Activated naive CD8-positive, alpha-beta T cell treated with anti-CD3 and anti-CD28 coated beads, Interleukin-2, amount 50 U/mL, for 16 hours (primary cell): ENCODE measurements around the gene SLIT3.

Experiments
- DNase-seq: peaks from one replicate; pipeline ENCODE4 v3.0.0-alpha.2; 2020; ENCODE audit warnings: low read depth, low spot score

Gene SLIT3

DNA sequence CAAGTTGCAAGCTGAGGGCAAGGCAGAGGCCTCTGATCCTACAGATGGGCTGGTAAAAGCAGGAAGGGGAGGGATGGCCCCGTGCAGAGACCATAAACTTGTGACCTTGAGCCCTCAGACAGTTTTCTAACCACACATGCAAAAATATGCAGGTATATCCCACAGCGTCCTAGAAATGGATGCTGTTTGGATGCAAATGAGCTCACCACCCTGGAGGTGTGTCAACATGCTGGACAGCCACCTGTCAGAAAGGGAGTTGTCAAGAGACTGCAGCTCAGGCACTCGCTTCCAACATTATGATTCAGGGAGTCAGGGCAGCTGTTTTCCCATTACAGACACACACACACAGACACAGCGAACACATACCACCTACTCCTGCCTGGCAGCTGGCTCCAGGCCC, 624.4 kb downstream of the SLIT3 start:
- DNase-seq: no peak

DNA sequence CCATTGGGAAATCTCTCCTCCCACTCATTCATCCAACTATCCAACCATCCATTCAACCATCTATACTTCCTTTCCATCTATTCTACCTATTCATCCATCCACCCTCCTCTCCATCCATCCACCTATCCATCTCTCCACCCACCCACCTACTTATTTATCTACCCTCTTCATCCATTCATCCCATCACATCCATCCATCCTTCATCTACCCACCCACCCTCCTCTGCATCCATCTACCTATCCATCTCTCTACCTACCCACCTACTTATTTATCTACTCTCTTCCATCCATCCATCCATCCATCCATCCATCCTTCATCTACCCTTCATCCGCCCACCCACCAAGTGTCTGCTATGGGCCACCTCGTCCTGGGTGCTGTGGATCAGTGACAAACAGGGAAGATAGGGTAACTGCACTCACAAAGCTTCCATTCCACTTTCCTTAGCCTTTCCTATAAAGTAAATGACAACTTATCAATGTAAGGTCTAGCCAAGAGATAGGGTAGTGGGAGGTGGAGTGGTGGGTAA, 625.0 kb downstream of the SLIT3 start:
- DNase-seq: no peak

DNA sequence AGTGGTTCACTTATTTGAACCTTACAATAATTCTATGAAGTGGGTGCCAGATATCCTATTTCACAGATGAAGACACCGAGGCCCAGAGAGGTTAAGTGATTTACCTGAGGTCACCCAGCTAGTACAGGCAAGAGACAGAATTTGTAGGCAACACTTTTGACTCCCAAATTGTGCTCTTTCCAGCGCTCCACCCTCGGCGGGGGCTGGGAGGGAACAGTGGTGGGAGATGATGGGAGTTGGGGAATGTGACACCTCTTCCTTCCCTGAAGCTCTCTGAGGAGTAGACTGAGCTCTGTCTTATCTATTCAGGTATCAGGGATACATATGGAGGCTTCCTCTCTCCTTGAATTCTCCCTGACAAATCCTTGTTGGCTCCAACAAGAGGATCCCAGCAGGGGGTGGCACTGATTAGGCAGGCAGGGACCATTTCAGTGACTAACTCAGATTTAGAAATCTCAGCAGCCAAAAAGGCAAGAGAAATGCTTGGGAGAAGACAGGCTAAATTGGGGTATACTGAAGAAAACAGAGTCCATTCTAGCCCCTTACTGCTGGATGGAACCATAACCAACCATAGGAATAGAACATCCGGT, 626.0 kb downstream of the SLIT3 start:
- no peak for DNase-seq

DNA sequence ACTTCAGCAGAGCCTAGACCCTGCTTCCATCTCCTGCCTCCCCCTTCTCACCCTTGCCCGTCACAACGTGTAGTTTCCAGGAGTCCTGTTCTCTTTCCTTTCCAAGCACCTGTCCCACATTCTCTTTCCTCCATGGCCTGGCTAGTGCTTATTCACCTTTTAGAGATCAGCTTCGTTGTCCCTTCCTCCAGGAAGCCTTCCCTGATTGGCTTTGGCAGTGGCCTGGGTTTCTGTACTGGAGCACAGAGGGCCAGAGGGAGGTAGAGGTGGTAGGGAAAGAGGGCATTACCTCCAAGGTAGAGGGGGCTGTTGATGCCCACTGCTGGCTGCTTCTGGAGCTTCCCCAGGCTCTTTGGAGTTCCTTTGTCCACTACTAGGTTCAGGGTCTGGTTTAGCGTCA, 628.1 kb downstream of the SLIT3 start:
- no peak for DNase-seq

DNA sequence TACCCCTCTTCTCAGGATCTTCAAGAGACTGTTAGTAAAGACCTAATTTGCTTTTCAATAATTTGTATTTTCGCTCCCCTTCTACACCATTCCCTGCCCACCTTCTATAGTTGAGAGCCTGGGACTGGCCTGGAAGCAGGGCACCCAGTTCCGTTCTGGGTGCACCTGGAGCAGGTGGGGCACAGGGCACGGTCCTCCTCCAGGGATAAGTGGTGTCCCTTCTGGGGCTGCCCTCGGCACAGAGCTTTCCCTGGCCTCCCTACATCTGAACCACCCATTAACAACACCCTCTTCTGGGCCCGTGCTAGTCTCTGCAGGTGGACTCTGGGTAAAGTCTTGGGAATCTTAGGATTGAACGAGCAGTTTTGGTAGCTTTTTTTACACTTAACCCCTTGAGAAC, 628.9 kb downstream of the SLIT3 start:
- DNase-seq: no peak

DNA sequence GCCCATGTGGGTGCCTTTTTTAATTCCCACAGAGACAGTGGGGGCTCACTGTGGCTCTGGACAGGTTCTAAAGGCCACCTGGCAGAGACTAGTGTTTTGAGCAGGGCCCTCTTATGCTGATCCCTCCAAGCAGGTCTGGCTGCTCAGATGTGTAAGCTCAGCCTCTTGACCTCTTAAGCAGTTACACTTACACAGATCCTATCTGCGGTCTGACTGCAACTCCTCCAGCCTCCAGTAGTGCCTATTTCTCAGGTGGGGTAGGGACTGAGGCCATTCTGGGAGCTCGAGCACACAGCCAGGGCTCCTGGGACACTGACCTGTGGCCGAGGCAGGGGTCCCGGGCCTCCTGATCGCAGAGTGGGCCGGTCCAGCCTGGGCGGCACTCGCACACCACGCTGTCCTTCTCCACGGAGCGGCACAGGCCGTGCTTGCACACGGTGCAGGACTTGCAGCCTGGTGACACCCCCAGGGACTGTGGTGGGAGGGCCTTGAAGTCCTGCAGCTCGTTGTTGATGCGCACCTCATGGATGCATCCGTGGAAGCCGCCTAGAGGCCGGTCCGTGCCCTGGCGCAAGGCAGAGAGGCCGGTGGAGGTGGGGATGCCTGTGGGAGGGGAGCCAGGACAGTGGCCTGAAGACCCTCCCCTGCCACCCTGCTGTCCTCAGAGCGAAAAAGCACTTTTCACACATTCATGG, 629.9 kb downstream of the SLIT3 start:
- DNase-seq: no peak

DNA sequence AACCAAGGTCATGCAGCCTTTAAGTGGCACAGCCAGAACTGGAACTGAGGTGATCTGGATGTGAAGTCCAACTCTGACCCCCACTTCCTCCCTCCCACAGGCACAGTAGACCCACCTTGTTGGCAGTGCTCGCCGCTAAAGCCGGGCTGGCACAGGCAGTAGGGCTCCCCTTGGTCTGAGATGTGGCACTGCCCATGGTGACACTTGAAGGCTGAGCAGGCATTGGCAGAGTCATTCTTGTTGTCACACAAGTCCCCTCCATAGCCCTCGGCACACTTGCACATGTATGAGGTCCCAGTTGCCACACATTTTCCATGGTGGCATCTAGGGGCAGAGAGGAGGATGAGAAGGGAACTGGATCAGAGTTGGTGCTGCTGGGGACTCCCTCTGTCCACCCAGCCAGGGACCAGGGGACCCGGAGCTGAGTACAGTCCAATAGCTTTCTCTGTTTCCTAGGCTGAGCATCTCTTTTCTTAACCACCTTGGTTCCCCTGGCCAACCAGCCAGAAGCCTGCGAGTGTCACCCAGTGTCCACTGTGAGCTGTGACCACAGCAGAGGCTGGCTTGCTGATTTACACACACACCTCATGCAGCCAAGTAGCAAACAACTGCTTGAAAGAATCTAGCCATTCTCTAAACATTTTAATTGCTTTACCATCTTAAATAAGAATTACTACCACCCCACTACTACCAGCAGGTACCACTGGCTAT, 631.1 kb downstream of the SLIT3 start:
- no peak for DNase-seq

DNA sequence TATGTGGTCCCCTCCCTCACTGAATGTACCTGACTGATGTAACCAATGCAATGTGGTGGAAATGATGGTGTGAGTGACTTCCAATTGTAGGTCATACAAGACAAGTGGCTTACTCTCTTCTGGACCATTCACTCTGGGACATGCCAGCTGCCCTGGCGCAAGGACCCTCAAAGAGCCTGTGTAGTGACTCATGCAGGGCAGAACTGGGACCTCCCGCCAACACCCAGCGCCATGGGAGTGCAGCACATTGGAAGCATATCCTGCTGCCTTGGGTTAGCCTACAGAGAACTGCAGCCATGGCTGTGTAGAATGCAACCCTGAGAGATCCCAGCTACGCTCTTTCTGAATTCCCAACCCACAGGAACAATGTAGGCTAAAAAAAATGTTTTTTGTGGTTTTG, 631.8 kb downstream of the SLIT3 start:
- no peak for DNase-seq

DNA sequence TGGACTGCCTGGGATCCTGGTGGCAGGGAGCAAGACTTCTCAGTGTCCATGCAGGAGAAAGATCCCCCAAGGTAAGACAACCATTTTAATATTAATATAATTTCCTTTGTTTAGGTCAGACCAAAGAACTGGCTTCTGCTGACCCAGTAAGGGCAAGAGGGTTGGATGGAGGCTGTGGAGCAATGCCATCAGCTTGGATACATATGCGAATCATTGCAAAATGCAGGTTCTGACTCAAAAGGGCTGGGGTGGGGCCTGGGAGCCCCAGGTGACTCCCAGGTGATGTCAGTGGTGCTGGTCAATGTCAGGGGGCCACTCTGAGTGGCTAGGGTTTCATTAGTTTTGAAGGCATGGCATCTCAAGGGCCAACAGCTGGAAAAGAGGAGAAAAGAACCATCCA, 632.9 kb downstream of the SLIT3 start:
- no peak for DNase-seq

DNA sequence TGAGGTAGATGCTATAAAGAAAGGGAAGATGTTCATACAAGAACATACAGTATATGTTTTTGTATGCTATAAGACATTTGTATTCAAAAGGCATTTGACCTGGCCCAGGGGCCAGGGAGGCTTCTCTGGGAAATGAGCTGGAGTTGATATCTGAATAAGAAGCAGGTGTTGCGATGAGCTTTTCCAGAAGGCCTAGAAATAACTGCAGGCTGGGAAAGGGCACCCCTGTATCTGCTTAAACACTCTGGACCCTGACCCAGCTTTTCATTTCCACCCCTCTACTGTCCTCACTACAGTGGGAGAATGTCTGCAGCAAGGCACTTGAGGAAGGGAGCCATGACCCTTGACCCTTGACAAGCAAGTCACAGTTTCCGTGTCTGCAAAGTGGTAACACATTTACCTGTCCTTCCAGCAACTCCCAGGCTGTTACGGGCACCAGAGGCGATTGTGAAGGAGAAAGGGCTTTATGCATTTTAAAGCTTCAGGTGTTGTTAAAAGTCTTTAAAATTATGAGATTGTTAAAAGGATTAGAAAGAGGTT, 633.6 kb downstream of the SLIT3 start:
- no peak for DNase-seq

DNA sequence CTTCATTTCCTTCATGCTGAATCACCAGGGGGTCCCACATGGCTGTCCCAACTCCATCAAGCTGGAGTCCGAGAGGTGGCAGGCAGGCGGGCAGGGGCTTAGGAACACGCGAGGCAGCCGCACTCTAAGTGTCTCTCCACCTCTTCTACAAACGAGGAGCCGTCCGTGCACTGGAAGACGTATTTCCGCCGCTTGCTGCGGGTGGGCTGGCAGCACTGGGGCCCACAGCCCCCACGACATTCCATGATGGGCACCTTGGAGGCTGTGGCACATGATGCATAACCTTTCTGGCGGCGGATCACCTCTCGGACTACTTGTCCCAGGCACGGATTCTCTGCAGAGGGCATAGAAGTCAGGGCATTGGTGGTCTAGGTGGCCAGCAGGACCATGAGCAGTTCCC, 634.6 kb downstream of the SLIT3 start:
- no peak for DNase-seq

DNA sequence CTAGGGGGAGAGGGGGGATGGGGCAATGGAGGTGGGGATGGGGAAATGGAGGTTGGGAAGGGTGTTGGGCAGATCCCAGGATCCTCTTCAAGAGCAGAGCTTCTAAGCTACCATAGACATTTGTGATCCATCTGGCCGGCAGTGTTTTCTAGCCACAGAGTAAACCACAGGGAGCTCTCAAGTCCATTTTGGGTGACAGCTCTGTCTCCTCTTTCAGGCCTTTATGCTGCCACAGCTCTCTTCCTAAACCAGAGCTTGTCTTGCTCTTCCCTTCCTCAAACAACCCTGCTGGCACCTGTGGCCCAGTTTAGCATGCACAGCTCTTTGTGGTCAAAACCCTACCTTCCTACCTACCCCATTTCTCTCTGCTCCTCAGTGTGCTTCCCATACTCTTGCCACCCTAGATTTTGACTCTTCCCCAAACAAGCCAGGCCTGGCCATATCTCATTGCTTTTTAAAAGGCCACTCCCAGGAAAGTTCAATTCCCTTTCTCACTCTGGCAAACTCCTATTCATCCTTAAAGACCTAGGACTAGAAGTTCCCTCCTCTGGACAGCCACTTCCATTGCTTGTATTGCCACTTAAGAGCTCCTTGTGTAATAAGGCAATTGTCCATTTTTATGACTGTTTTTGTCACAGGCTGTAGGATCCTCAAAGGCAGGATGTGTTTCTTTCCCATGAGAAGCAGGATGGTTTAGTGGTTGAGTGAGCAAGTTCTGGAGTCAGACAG, 637.5 kb downstream of the SLIT3 start:
- DNase-seq: no peak

DNA sequence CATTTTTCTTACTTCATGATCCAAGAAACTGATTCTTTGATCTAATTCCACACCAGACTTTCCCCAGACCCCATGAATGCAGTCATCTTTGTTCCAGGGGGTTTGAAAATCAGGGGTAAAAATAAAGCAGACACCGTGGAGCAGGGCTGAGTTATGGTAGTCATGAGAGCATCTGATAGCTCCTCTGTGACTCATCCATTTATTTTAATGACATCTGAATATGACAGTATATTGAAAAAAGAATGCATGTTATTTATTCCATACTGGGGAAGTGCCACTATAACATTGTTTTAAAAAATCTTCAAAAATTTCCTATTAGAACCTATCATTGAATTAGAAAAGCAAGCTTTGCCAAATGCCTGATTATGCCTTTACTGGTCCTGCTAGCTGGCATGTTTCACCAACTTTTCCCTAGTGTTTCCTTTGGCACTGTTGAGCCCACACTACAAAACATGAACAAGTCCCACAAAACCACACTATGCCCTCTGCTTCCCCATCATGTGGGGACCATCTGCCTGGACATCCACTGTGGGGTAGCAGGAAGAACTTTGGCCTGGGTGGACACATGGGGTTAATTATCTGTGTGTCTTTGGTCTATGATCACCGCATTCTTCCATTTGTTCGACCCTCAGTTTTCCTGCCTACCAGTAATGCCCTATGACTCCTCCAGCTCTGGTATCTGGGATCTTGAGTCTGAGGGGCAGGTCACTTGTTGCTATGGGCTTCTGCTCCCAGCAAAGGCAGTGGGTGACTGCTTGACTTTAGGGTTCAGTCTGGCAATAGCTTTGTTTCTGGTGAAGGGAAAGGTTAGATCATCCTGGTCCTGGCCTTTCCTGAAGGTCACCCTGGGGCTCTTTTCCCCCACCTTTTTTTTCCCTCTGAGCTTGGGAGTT, 639.1 kb downstream of the SLIT3 start:
- no peak for DNase-seq

DNA sequence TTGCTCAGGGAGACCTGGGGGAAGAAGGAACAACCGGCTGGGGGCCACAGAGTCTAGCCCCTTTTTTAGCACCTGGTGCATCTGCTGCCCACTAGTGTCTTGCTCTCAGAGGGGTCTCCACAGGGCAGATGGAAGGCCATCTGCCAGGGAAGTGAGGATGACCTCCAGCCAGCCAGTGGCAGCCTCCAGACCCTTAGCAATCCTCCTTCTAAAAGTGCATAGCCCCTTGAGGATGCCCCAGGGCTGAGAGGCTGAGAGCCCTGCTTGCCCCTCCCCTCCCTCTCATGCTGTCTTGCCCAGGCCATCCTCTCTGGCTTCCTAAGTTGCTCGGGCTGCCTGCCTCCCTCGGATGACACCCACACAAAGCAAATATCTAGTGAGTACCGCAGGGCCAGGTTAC, 640.2 kb downstream of the SLIT3 start:
- DNase-seq: no peak

DNA sequence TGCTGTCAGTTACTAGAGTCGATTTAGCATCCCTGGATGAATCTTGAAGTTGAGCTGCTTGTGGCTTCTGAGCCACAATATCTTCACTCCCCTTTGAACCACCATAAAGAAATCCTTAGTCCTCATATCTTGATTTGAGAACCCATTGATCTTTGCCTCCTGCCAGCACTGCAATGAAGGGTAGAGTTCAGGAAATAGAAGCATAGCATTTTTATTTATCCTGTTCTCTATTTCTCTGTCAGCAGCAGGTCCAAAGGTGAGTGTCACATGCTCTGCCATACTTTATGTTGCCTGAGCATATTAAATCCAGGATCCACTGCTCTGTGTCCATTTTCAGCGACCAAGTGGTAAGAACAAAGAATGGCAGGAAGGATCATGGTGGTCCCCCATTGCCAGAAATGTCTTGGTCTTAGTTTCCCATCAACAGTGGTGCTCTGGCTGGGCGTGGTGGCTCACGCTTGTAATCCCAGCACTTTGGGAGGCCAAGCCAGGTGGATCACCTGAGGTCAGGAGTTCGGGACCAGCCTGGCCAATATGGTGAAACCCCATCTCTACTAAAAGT, 641.6 kb downstream of the SLIT3 start:
- DNase-seq: no peak

DNA sequence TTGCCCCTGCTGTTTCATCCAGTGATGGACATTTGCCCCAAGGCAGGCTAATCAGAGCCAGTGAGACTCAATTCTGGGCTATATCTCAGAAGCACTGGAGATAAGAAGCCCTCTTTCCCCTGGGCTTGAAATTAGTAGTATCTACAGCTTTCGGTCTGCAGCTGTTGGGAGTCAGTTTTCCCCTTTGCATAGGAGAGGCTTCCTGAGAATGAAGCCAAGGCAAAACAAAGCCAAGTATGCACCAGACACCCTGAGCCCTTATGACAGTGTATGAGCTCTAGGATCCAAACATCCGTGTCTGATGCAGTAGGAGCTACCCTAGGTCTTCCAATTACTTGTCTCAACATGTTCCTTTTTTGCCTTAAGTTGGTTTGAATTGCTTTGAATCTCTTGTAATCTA, 642.5 kb downstream of the SLIT3 start:
- DNase-seq: no peak

DNA sequence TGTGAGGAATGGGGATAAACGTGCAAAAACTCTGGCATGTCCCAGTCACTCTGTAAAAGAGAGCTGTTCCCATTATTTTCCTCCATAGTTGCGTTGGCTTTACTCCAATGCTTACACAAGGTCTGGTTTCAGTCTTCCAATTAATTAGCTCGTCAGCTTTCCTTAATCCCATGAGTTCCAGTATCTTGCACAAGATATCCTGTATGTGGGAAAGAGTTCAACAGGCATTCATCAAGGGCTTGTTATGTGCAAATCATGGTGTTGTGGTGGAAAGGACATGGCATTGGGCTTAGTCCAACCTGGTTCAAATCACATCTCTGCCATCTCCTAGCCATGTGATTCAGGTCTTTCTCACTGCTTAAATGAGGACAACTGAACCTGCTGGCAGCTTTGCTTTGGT, 644.3 kb downstream of the SLIT3 start:
- no peak for DNase-seq

DNA sequence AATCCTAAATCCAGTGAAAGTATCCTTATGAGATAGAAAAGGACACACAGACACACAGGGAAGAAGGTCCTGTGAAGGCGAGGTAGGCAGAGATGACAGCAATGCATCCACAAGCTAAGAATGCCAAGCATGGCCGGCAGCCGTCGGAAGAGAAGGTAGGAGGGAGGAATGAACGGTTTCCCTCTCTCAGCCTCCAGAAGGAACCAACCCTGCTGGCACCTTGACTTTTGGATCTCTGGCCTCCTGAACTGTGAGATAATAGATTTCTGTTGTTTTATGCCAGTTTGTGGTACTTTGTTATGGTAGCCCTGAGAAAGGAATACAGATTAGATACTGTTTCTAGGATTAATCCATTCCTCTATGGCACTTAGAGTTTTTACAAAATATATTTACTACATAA, 645.6 kb downstream of the SLIT3 start:
- DNase-seq: no peak

DNA sequence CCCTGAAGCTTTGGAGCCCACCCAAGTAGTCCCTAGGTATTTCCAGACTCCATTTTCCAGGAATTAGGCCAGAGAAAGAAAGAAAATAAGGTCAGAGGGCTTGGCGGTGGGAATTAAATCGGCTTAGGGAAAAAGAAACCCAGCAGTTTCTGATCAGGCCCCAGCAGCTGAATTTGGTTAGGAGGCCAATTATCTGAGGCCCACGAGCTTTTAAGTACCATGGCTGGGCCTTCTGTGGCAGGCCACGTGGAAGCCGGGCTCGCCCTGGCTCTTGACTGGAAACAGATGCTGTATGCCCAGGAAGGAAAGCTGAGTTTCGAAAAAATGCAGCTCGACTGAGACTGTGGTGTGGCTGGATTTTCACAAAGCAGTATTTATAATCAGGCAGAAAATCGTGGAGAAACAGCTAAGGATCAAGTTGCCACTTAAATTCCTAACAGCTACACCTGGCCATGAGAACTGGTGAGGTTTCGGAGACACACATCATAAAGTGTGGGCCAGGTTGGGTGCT, 646.7 kb downstream of the SLIT3 start:
- DNase-seq: no peak

DNA sequence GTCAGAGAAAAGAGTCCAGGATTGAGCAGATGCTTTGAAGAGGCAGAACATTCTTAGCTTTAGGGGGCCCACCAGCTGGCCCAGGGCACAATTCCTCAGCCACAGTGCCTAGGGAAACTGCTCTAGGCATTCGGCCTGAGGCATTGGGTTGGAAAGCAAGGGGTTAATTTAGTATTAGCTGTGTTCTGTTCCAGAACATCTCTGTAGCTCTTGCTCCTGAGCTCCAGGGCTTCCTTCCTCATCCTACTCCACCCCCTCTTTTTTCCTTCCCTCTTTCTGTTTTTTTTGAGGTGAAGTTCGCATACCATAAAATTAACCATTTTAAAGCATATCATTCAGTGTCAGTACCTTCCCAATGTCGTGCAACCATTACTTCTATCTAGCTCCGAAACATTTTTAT, 647.3 kb downstream of the SLIT3 start:
- DNase-seq: no peak
